Fibroblast of lung (primary cell): ENCODE results near the gene GSG1L.

ENCODE experiments used
- CTCF ChIP-seq, 2 donors: IDR thresholded peaks in 1 of 2; conservative IDR thresholded peaks in 1 of 2; 1 replicate in 1 of 2; 2 replicates in 1 of 2; pipeline ENCODE4 v1.5.1; 2011 to 2012; ENCODE audit warnings: low read length in 2 of 2, control low read depth in 1 of 2, inconsistent platforms in 1 of 2, low read depth in 1 of 2, mild to moderate bottlenecking in 1 of 2
- EZH2 ChIP-seq: IDR thresholded peaks from 2 replicates; pipeline ENCODE4 v1.5.1; 2012; ENCODE audit warnings: low read length, control low read depth, mild to moderate bottlenecking; ENCODE audit errors: missing control alignments

GRCh38 chr16:28068976-28069375 lies 5.5 kb upstream of the GSG1L start:
- TF ChIP-seq CTCF (conservative IDR thresholded peaks at IDR 0.05 in 1 of 2, IDR thresholded peaks at IDR 0.05 in 1 of 2; ENCODE audit: low read depth in 1 of 2, low read length in 2 of 2) (no peak), EZH2 (no peak)
